ENCODE measurements around the gene HLA-DOB. TPM values are rescaled to one million over a fixed set of nuclear protein-coding genes. Genes with fewer than 3 reads are reported as not detected.
A peak's percentile ranks its signal among the peaks of the same experiment; 100 is the strongest.

HLA-DOB gene
- 1 to 10 TPM in 1 of 12 donors, under 1 TPM in 4, not detected in 7; 0.19 to 1.3 (median 0.25) TPM for polyA plus RNA-seq (ENCODE audit: insufficient read length in 12 of 12)
- long read RNA-seq, donor 1 = 0 reads
- long read RNA-seq, donor 2 = 0 reads
- long read RNA-seq, donor 3 = 0 reads
- long read RNA-seq, donor 4 = 0 reads
- long read RNA-seq, donor 5 = 0 reads
- long read RNA-seq, donor 6 = 0 reads
- long read RNA-seq, donor 7 = 0 reads
- long read RNA-seq, donor 8, partial matches to known transcripts = 0 of 2 reads
- long read RNA-seq, donor 8, other reads (novel, unspliced or antisense) = 0 of 2 reads
- long read RNA-seq, donor 9, partial matches to known transcripts = 0 of 1 reads
- long read RNA-seq, donor 9, other reads (novel, unspliced or antisense) = 0 of 1 reads
- long read RNA-seq, donor 10 = 0 reads
- long read RNA-seq, donor 11 = 0 reads

DNA sequence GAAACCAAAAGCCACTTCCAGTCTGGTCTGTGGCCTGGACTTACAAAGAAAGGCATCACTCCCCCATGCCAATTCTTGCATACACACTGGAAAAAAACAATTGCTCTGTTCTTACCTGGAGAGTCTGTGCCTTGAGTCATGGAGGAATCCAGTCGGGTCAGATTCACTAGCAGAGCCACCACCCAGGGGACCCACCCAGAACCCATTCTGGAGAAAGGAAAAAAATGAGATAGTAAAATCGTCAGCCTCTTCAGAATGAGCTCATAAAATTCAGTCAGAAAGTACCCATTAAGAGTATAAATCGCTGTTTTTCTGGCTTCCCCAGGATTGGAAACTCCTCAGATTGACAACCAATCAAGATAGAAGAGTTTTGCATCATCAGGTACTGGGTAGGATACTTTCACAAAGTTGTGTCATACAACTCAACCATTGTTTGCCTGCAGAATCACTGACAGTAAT lies at the start of gene HLA-DOB:
Gene HLA-DOB, minus strand, starts transcription at position 257 of the 459 bp plus-strand sequence. Its CDS starts 51 bp downstream, at position 206.
- DNase-seq = no peak

DNA sequence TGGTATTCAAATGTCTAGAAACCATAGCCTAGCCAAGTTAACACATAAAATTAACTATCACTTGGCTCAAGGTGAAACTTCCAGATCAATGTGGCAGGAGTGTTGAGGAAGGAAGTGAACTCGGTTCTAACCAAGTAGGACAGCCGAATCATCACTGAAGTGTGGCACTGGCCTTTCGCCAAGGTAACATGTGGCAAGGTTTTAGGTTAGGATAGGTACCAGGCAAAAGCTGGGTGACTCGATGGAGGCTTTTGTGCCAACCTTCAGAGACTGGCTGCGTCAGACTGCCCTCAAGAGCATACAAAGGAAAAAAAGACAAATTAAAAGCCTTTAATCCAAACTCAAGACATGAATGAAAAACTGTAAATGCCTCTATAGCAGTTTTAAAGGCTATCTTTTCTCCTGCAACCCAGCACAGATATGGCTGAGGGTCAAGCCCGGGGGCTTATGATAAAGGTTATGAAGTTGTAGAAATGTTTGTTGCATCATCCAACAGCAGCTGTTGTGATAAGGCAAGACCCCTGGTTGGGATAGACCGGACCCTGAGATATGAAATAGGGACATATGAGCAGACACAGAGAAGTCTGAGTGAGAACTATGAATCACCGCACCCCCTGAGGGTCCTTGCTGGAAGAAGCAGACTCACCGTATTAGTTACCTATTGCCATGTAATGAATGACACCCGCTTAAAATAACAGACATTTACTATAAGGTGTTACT lies 49.1 kb upstream of the HLA-DOB start:
- no peak for DNase-seq

DNA sequence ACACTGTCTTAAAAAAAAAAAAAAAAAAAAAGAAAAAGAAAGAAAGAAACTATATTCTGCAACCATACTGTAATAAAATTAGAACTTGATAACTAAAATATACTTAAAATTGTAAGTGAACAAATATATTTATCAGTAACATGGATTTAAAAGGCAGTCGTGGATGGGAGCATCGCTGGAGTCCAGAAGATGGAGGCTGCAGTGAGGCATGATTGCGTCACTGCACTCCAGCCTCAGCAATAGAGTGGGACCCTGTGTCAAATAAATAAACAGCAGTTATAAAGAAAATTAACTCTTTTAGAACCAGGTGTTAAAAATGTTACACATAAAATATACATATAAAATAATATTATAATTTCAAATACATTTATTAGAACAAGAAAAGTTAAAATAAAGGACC lies 45.9 kb upstream of the HLA-DOB start:
- DNase-seq = no peak

DNA sequence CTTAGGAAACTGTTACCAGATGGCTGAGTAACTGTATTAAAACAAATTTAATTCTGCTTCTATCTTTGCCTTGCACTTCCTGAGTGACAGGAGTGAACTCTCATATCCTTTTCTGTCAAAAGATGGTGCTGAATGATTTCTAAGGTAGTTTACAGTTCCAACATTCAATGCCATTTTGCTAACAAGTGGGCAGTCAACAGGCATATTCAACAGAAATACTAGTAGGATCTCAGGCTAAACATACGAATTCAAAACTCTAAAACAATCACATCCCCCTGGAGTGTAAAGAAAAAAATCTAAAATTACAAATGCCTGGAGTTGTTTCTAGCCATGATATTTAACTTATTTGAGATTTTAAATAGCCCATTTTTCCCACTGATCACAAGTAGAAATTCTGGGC lies 43.9 kb upstream of the HLA-DOB start:
- no peak for DNase-seq

DNA sequence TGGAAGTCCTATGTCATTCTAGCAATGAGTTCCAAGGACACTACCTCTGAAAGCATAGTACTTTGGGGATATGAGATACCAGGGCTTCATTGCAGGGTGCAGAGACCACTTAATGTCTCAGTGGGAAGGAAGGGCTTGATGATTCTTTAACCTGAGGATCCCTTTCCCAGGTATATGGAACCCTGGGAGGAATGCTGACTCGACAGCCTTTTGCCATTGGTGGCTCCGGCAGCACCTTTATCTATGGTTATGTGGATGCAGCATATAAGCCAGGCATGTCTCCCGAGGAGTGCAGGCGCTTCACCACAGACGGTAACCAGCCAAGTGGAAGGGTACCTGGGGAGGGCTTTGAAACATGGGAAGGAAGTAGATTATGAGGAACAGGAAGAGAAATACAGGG lies 41.4 kb upstream of the HLA-DOB start:
- DNase-seq = no peak

DNA sequence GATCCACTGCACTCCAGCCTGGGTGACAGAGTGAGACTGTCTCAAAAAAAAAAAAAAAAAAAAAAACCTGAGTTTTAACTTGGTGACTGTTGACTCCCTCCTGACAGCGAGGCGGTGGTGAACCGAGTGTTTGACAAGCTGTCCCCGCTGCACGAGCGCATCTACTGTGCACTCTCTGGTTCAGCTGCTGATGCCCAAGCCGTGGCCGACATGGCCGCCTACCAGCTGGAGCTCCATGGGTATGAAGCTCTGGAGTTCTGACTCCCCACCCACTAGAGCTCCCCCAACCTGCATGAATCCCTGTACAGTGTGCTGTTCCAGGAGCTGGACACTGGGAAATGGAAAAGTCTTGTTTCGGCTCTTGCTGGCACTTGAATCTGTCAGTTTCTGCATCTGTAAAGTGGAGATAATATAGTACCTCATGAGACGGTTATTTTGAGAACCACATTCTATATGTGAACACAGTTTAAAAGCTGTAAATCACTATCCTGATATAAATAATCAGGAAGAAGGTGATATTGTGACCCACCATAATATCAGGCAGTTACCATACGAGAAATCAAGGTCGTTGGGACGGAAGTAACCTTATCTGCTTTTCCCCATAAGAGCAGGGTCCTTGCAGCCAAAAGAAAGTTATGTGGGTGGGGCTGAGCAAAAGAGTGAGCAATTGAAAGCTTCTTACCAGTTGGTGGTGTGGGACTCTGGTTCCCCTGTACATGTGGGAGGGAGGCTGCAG lies 40.5 kb upstream of the HLA-DOB start:
- no peak for DNase-seq

DNA sequence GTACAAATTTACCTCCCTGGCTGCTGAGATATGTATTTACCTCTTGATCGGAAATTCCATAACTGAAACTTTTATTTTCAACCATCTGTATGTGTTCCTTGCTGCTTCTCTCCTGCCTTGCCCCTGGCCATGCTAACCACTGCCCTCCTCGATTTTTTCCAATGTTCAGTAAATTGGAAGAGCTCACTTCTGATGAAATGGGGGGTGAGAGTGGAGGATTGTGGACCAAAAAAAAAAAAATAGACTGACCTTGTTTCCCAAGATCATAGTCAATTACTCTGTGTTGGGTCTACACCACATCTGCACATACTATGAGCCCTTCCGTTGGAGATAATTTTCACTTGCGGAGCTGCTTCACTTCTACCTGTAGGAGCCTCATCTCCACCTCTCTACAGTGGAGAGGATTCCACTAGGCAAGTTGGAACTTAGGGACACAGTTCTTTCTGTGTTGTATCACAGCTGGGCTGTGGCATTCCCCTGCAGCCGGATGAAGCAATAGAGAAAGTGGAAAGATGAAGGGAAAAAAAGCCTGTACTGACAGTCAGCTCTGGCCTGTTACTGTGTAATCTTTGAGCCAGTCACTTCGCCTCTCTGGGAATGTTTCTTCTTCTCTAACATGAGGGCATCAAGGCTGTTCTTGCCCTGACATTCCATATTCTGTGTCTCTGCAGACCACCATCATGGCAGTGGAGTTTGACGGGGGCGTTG lies 38.8 kb upstream of the HLA-DOB start:
- no peak for DNase-seq

DNA sequence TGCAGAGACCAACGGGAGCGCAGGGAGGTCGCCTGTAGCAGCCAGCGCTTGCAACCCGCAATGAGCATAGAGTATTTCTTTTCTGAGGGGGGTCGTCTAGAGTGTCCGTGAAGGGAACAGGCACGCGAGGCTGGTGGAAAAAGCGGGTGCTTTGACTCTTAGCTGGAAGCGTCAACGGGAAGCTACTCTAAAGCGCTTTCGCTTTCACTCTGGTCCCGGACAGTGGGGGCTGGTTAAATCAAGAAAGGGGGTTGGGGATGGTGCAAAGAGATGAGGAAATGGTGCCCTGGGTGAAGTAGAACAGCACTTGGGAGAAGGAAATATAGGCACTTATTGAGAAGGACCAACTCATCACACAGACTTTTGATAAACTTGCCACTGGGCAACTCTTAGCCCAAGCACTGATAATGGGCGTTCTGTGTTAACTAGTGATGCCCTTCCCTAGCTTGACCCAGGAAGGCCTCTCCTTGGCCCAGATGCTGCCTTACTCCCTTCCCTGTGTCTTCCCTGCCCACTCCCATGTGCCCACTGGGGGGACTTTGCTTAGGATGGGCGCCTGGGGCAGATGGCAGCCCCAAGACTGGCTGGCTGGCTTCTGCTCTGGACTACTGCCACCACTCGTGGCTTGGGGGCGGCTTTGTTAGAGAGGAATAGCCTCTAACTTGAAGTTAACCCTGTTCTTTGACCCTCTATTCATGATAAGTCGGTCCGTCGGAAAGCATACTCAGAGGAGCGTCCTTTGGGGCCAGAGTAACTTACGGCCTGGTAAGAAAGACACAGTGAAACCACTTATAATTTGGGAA lies 37.8 kb upstream of the HLA-DOB start:
- DNase-seq = peak; percentile 52

DNA sequence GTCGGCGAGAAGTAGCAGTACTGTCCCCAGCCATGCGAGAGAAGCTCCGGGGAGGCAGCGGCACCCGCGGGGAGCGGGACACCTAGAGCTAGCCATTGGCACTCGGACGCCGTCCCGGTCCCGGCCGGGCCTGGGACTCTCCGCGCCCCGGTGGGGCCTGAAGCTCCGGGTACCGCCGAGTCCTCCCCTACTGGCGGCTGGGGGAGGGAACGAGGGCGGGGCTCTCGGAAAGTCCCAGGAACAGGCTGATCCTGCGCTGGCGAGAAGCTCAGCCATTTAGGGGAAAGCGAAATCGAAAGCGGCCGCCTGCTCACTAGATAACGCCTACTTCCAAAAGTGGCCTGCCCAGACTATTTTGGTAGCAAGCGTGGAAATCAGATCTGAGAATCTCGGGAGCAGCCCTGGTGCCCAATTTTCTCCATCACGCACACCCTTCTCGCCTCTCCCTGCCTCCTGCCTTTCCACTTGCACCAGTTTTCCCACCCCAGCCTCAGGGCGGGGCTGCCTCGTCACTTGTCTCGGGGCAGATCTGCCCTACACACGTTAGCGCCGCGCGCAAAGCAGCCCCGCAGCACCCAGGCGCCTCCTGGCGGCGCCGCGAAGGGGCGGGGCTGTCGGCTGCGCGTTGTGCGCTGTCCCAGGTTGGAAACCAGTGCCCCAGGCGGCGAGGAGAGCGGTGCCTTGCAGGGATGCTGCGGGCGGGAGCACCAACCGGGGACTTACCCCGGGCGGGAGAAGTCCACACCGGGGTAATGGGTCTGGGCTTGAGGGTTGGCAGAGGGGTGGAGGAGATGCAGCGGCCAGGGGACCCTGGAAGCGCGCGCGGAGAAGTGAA lies 37.0 kb upstream of the HLA-DOB start, which contains the start of the genes PSMB9 and TAP1:
Gene PSMB9, plus strand, starts transcription at position 652 of the 835 bp plus-strand sequence. Its CDS starts 38 bp downstream, at position 690.
Gene TAP1, minus strand, starts transcription at position 164 of the 835 bp plus-strand sequence. Its CDS starts 68 bp downstream, at position 96.
- peak; percentile 94 for DNase-seq

DNA sequence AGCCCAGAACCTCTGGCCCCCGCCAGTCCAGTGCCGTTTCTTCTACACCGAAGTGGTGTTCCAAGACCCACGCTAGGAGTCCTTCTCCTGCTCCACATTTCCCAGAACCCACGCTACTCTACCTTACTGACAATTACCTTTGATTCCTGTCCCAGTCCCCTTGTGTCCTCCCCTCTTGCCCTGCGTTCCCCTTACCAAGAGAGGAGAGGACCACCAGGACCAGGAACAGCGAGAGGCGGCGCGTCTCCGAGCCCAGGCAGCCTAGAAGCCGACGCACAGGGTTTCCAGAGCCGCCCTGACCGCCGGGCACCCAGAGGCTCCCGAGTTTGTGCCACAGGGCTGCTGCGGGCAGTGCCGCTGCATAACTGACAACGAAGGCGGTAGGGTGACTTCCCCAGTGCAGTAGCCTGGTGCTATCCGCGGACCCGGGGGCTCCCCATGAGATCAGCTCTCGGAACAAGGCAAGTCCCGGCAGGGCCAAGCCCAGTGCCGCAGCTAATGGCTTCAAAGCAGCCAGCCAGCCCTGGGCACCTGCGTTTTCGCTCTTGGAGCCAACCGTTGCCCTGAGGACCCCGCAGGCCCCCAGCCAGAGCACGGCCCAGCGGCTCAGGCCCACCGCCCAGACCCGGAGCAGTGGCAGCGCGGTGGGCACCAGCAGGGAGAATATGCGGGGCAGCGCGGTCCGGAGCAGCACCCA lies 36.2 kb upstream of the HLA-DOB start:
- DNase-seq = no peak

DNA sequence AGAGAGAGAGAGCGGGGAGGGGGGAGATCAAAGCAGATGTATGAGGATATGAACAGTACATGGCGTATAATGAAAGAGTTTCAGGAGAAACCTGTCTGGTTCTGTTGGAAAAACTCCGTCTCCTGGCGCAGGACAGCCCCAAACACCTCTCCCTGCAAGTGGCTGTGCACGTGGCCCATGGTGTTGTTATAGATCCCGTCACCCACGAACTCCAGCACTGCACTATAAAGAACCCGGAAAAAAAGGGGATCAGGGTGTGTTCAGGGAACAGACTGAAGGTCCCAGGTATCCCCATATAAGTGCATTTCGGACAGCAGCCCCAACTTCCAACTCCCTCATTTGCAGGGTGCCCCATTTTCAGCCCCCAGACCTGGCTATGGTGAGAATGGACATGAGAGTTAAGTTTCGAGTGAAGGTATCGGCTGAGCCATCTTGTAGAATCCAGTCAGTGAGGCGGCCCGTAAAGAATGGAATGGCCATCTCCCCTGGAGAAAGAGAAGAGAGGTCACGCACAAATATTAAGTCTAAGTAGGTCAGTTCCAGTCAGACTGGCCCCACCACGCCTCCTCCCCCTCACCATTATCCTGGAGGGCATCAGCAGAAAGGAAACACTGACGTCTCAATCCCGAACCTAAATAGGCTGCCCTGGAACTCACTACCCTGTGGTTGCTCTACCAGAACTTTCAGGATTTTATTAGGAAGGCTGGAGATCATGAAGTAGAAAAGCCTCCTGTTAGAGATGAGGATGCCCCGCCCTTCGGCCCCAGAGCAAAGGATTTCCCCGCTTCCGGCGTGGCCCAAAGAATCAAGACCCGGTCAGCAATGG lies 35.4 kb upstream of the HLA-DOB start:
- no peak for DNase-seq

DNA sequence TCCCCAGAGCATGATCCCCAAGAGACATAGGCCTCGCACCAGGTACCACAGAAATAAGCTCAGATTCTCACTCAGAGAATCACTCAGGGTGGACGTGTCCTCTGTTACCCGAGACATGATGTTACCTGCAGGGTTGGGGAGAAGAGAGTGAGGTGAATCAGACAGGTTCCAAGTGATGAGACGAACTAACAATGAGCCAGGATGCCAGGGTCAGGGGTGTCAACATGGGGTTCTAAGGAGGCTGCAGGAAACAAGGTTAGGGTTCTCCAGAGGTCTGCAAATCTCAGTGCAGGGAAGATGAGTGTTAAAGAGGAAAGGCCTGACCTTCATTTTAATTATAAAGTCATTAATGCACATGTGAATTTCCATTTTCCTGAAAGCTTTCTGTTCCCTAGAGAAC lies 34.2 kb upstream of the HLA-DOB start:
- DNase-seq = no peak

DNA sequence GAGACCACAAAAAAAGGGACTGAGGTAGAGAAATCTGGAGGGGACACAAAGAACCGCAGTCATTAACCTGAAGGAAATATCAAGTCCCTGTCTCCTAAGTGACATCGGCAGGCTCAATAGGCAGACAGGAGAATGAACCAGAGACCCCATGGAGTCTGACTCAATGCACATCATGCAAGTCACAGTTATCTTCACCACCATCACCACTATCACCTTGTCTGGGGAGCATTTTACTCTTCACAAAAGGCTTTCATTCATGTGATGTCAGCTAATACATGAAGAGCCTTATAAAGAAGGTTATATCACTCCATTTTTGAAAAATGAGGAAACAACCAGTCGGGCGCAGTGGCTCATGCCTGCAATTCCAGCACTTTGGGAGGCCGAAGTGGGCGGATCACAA lies 32.3 kb upstream of the HLA-DOB start:
- DNase-seq = no peak

DNA sequence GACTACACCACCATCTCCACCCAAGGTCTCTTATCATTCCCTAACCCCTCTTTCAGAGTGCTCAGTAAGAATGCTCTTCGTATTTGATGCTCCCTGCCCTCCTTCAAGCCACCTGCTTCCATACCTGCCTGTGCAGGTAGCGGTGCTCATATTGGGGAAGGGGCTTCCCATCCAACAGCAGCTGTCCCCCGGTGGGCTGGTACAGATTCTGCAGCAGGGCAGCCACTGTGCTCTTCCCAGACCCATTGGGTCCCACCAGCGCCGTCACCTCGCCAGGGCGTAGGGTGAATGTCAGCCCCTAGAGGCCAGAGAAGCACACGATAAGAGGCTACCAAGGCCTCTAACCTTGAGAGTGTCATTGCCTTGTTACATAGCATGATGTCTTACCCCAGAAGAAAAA lies 31.0 kb upstream of the HLA-DOB start:
- DNase-seq = no peak

DNA sequence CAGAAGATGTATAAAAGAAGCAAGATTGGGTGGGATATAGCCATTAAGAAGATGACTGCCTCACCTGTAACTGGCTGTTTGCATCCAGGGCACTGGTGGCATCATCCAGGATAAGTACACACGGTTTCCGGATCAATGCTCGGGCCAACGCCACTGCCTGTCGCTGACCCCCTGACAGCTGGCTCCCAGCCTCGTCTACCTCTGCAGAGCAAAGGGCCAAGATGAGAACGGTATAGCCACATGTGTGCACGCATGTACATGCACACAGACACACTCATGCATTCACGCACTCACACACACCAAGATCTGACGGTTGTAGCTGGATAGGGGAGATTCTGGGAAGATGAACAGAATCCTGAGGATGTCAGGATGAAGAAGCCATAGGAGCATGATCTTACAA lies 30.2 kb upstream of the HLA-DOB start:
- DNase-seq = no peak

DNA sequence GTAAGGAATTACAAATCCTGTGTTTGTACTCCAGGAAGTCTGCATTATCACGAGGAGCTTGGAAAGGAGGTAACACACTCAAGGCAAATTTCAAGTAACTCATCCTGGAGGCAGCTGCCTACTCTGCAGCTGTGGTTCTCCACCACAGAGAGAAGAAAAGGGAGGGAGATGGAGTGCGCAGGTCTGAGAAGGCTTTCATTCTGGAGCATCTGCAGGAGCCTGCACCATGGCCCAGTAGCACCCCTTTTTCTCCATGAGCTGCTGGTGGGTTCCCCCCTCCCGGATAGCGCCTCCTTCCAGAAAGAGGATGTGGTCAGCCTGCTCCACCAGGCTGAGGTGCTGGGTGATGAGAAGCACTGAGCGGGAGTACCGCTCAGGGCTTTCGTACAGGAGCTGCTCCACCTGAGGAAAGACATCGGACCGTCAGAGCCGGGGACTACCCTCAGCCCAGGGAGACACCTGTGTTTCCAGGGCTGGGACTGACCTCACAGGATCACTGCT lies 28.6 kb upstream of the HLA-DOB start:
- DNase-seq = no peak

DNA sequence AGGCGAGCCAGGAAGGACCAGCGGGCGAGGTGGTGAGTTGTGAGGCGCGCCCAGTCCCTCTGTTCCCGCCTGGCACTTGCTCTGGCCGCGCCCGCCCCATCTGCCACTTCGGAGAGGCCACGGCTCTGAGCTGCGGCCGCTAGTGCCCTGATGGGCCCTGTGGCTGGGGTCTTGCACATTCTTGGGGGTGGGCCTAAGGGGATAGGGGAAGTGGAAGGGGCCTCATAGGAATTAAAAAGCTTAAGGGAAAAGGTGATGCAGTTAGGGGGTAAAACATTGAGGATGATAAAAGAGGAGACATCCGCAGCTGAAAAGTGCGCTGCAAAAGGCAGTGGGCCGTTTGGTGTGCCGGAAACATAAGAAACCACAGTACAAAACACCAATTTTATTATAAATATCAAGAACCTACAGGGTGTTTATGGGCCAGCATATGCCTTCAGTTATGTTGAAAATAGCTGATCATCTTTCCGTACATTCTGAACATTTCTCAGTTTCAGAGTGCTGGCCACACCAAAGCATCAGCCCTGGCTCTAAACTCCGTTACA lies 28.1 kb upstream of the HLA-DOB start:
- no peak for DNase-seq

All from muscle of arm (tissue), 14 donors.